KG1 (cell line): Measurements from ENCODE around the gene TNRC6B.
A peak's percentile ranks its signal among the peaks of the same experiment; 100 is the strongest.

Experiments
- DNase-seq: peaks from one replicate; lab custom pipeline; 2025; lab: John Stamatoyannopoulos, UW

Gene TNRC6B

DNA sequence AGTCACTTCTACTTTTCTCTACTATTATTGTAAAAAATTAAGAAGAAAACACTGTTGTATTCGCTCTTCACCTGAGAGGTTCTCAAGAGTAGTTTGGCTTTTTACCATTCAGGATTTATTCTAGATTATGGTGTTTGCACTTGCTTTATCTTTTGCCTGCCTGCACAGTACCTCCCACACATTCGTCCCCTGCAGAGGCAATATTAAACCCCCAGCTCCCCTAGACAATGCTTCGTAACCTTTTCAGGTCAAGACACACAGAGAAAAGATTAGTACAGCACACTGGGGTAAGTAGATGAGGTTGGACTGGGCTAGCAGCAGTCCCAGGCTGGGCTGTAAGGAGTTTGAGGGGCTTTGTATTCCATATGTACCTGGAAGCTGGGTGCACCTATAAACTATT is 62.4 kb downstream of the TNRC6B start:
- no peak for DNase-seq

DNA sequence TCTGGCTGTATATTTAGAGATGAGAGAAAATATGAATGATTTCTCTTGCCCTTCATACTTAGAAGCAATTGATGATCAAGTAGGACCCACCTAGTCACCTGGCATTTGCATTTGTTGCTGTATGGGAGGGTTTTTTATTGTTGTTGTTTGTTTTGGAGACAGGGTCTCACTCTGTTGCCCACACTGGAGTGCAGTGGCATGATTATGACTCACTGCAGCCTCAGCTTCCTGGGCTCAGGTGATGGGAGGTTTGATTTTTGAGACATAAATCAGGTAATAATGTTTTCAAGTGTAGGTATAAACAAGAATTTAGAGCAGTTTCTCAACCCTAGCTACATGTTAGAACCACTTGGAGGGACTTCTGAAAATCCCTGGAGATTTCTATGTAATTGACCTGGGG is 63.0 kb downstream of the TNRC6B start:
- no peak for DNase-seq

DNA sequence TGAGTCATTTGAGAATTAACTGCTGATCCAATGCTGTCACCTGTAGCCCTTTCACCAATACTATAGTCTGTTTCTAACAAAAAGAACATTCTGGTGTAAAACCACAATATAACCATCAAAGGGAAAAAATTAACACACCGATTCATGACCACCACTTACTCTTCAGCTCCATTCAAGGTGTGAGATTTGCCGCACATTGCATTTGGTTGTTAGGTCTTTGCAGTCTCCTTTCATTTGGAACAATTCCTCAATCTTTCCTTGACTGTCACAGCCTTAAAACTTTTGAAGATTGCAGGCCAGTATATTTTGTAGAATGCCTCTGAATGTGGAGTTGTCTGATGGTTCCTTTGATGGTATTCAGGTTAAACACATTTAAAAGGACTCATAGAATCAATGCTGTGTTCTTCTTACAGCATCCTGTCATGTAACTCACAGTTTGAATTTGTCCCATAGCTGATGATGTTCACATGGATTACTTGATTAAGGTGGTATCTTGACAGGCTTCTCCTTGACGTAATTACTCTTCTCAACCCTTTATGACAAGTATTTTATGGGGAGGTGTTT is 63.6 kb downstream of the TNRC6B start:
- DNase-seq = no peak

DNA sequence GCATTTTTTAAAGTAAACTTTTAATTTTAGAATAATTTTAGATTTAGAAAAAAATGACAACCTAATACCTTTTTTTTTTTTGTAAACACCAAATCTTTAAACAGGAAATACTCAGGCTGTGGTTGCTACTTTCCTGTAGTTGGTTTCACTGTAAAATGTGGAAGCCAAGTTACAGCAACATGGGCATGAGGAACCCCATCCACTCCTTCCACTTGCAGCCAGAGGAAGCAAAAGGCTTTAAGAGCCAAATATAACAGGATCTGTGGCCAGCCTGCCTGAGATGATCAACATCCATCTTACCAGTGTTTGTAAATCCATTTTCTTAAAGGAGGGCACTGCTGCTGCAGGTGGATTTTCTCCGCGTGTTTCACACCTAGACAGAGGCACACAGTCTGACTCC is 66.2 kb downstream of the TNRC6B start:
- DNase-seq = no peak

DNA sequence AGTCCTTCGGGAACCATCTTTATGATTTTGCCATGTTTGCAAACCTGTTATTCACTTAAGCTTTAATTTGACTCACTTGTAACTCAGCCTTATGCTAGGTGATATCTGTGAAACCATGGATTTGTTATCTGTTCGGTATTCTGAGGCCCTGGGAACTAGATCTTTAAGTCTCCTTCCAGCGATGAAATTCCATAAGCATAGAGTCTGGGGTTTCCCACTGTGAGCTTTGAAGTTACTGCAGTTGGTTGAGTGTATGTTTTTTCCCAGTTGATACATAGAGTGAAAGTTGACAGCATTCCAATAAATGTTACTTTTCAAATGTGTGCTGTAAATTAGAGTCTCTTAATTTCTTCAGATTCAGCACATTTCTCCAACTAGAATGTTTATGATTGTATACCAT is 66.9 kb downstream of the TNRC6B start:
- no peak for DNase-seq

GRCh38 chr22:40247976-40248375 is 70.3 kb downstream of the TNRC6B start:
- DNase-seq = no peak

GRCh38 chr22:40249286-40249685 is 71.6 kb downstream of the TNRC6B start:
- DNase-seq = no peak

- no peak for DNase-seq
Measured at GRCh38 chr22:40250608-40251007, 72.9 kb downstream of the TNRC6B start.

DNA sequence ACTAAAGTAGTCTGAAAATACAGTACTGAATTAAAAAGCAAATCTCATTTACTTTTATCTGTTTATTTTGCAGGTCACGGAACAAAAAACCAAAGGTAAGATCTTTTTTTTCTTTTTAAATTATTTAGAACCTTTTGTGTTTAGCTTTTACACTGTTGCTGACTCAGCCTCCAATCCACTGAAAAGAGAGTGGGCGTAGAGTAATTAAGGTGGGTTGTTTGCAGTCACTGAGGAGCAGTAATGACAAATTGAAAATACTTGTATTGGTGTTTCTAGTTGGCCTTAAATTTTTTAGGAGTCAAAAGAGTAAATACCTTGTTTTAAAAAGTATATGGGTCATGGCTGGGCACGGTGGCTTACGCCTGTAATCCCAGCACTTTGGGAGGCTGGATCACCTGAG is 73.4 kb downstream of the TNRC6B start:
- DNase-seq = no peak

GRCh38 chr22:40252146-40252545 is 74.4 kb downstream of the TNRC6B start:
- no peak for DNase-seq

DNA sequence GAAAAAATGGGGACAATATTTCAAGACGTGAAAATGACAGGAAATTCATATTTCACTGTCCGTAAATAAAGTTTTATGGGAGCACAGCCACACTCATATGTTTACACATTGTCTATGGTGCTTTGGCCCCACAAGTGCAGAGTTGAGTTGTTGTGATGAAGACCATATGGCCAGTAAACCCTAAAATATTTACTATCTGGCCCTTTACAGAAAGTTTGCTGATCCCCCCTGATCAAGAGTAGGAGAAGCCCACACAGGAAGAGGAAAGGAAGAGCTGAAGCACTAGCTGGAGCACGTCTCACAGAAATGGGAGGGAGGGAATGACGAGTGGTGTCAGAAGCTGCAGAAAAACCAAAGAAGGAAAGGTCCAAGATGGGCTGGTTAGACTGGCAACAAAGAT is 78.8 kb downstream of the TNRC6B start:
- no peak for DNase-seq

GRCh38 chr22:40258017-40258416 is 80.3 kb downstream of the TNRC6B start:
- DNase-seq = no peak

GRCh38 chr22:40258501-40258915 is 80.8 kb downstream of the TNRC6B start:
- DNase-seq = no peak

DNA sequence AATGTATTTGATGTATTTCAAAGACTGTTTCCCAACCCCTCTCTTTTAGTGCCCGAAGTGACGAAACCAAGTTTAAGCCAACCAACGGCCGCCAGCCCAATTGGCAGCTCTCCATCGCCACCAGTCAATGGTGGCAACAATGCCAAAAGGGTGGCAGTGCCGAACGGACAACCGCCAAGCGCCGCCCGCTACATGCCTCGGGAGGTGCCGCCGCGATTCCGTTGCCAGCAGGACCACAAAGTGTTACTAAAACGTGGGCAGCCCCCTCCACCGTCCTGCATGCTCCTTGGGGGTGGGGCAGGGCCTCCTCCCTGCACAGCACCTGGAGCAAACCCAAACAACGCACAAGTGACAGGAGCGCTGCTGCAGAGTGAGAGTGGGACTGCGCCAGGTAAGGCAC is 84.1 kb downstream of the TNRC6B start:
- no peak for DNase-seq

DNA sequence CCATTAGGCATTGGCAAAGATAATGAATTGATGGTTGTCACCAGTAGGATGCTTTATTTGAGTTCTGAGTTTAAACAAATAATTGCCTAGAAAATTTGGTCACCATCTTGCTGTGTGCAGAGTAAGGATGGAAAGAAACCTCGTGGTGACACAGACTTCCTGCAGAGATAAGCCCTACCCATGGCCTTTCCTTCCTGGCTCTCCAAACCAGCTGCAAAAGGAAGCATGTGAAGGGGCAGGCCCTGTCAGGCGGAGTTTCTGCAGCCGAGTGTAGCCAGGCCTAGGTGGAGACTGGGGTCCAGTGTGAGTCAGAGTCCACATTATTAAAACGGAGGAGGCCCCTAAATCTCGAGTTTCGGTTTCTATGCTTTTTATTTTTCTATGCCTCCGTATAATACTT is 85.5 kb downstream of the TNRC6B start:
- peak; percentile 32 for DNase-seq

GRCh38 chr22:40265783-40266182 is 88.1 kb downstream of the TNRC6B start:
- no peak for DNase-seq

DNA sequence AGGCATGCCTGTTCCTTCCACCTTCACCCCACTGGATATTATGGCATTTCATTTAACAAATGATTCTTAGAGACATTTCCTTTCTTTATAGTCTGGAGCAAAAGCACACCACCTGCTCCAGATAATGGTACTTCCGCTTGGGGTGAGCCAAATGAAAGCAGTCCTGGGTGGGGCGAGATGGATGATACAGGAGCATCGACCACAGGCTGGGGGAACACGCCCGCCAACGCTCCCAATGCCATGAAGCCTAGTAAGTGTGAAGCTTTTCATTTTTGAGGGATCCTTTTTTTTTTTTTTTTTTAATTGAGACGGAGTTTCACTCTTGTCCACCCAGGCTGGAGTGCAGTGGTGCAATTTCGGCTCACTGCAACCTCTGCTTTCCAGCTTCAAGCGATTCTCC is 92.3 kb downstream of the TNRC6B start:
- no peak for DNase-seq

DNA sequence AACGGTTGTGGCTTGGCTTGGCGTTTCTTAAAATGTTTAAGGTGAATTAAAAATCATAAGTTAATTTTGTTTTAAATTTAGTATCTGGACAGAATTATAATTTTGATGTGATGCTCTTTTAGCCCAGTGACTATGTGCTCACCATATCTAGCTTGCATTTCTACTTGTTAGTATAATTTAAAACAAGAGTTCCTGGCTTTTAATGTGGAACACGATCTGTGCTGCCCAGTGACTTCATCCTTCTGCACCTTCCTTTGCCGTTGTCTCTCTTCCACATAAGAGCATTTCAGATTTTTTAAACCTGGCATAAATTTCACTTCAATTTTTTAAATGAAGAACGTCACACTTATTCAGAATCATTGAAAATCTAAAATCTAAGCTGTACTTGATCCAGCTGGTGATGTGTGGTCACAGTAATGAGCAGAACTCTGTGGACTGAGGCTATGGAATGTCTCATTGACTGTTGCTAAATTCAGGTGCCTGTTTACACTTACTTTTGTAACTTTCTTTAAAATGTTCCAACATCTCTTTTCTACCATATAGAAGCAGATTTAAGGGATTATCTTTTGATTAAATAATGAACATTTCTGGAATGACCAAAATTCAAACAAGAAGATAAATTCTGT is 93.1 kb downstream of the TNRC6B start:
- no peak for DNase-seq

DNA sequence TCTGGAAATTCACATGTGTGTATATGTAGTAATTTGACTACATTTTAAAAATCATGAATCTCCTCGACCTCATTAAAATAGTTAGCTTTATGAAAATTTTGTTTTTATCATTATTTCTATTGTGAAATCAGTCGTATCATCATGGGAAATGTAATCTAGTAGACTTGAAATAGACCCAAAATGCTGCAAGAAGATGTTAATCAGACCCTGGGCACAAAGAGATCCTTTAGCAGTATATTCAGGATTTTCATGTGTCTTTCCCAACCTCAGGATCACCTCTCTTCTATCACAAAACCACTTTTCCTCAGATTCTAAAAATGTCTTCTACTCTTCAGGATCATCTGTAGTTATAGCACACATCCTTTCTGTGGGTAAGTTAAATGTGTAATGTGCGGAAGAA is 93.7 kb downstream of the TNRC6B start:
- no peak for DNase-seq

- DNase-seq = no peak
Measured at GRCh38 chr22:40273319-40273718, 95.6 kb downstream of the TNRC6B start.

- DNase-seq = no peak
Measured at GRCh38 chr22:40276996-40277823, 99.5 kb downstream of the TNRC6B start.

- no peak for DNase-seq
Measured at GRCh38 chr22:40279017-40279416, 101.3 kb downstream of the TNRC6B start.

- DNase-seq = no peak
Measured at GRCh38 chr22:40281717-40282116, 104.0 kb downstream of the TNRC6B start.
